IMR-90 (cell line): ENCODE measurements around the gene STK35. TPM values are rescaled to one million over a fixed set of nuclear protein-coding genes. Genes with fewer than 3 reads are reported as not detected.

ENCODE experiments used
- ATAC-seq: fragments of 200-7000 bp; cut with Tn5 transposase; 2 replicates; pipeline ENCODE4 v1.9.1; 2020; ENCODE audit warnings: low read depth, mild to moderate bottlenecking, moderate library complexity
- BruUV-seq: library from RNA; stranded (reverse); fragments of 400-500 nt; replicated peaks from 2 replicates; lab custom pipeline; 2021; lab: Mats Ljungman, UMichigan
- CTCF ChIA-PET: fragments of 300-600 bp; formaldehyde crosslinking; extraction: SDS; loops from one replicate; lab custom pipeline; 2021; ENCODE audit warnings: antibody characterized with exemption; lab: Yijun Ruan, JAX
- POLR2A ChIA-PET: fragments of 300-600 bp; sonication (Branson Sonifier 250); formaldehyde crosslinking; loops from one replicate; lab custom pipeline; 2022; ENCODE audit warnings: antibody characterized with exemption; ENCODE audit not compliant: unreplicated experiment; lab: Charles Lee
- DNase-seq: peaks from one replicate; pipeline ENCODE4 v3.0.0; 2013
- H2AFZ ChIP-seq: replicated peaks from 2 replicates; pipeline ENCODE3; 2013; ENCODE audit warnings: low read length, mild to moderate bottlenecking; ENCODE audit not compliant: poor library complexity
- H2AK5ac ChIP-seq: 2 replicates; pipeline ENCODE4 v1.6.1; 2013; ENCODE audit warnings: low read depth, low read length, inconsistent platforms
- H2AK9ac ChIP-seq: replicated peaks from 2 replicates; pipeline ENCODE3; 2013; ENCODE audit warnings: mild to moderate bottlenecking, low read depth, low read length, moderate library complexity; ENCODE audit not compliant: poor library complexity
- H2BK120ac ChIP-seq: 2 replicates; pipeline ENCODE4 v1.6.1; 2013; ENCODE audit warnings: low read depth, low read length, inconsistent platforms
- H2BK15ac ChIP-seq: 3 replicates; pipeline ENCODE4 v1.6.1; 2013; ENCODE audit warnings: low read depth, low read length, inconsistent platforms
- H2BK20ac ChIP-seq: 2 replicates; pipeline ENCODE4 v1.6.1; 2013; ENCODE audit warnings: low read depth, mild to moderate bottlenecking, inconsistent platforms, low read length, moderate library complexity
- H2BK5ac ChIP-seq: 2 replicates; pipeline ENCODE4 v1.6.1; 2013; ENCODE audit warnings: mild to moderate bottlenecking, low read depth, low read length, inconsistent platforms; ENCODE audit not compliant: poor library complexity, severe bottlenecking
- H3K14ac ChIP-seq: replicated peaks from 2 replicates; pipeline ENCODE4 v1.6.1; 2013; ENCODE audit warnings: low read depth, low read length, inconsistent platforms
- H3K18ac ChIP-seq: 2 replicates; pipeline ENCODE4 v1.6.1; 2013; ENCODE audit warnings: low read depth, low read length, control low read depth
- H3K23ac ChIP-seq: 2 replicates; pipeline ENCODE4 v1.6.1; 2013; ENCODE audit warnings: low read depth, low read length, inconsistent platforms
- H3K27ac ChIP-seq: 2 replicates; pipeline ENCODE4 v1.5.1; 2013; ENCODE audit warnings: mild to moderate bottlenecking, control low read depth, low read length; ENCODE audit not compliant: insufficient read depth
- H3K27me3 ChIP-seq: 2 replicates; pipeline ENCODE4 v1.6.1; 2013; ENCODE audit warnings: low read length; ENCODE audit not compliant: control insufficient read depth, insufficient read depth
- H3K36me3 ChIP-seq: 2 replicates; pipeline ENCODE4 v1.6.1; 2013; ENCODE audit warnings: low read length, mixed read lengths; ENCODE audit not compliant: control insufficient read depth, insufficient read depth
- H3K4ac ChIP-seq: 2 replicates; pipeline ENCODE4 v1.6.1; 2013; ENCODE audit warnings: low read depth, low read length, inconsistent platforms
- H3K4me1 ChIP-seq: 2 replicates; pipeline ENCODE4 v1.6.1; 2013; ENCODE audit warnings: low read length, mixed read lengths; ENCODE audit not compliant: control insufficient read depth, insufficient read depth
- H3K4me2 ChIP-seq: 2 replicates; pipeline ENCODE4 v1.6.1; 2013; ENCODE audit warnings: low read depth, mild to moderate bottlenecking, control low read depth, low read length, moderate library complexity
- H3K4me3 ChIP-seq: 2 replicates; pipeline ENCODE4 v1.5.1; 2013; ENCODE audit warnings: low read depth, mild to moderate bottlenecking, control low read depth, low read length, moderate library complexity; ENCODE audit not compliant: insufficient read depth
- H3K56ac ChIP-seq: 2 replicates; pipeline ENCODE4 v1.6.1; 2013; ENCODE audit warnings: low read length, inconsistent platforms; ENCODE audit not compliant: insufficient read depth; ENCODE audit errors: extremely low read depth
- H3K79me1 ChIP-seq, 2 experiments: 2 replicates each; pipeline ENCODE4 v1.6.1; 2013; ENCODE audit warnings: low read length in 2 of 2, inconsistent platforms in 1 of 2, low read depth in 1 of 2
- H3K9ac ChIP-seq: 2 replicates; pipeline ENCODE4 v1.6.1; 2013; ENCODE audit warnings: low read depth, low read length, control low read depth
- H3K9me1 ChIP-seq: 2 replicates; pipeline ENCODE4 v1.6.1; 2013; ENCODE audit warnings: low read length, inconsistent platforms; ENCODE audit not compliant: insufficient read depth
- H3K9me3 ChIP-seq: 2 replicates; pipeline ENCODE4 v1.6.1; 2013; ENCODE audit warnings: low read length; ENCODE audit not compliant: control insufficient read depth, insufficient read depth
- H4K20me1 ChIP-seq: 2 replicates; pipeline ENCODE4 v1.6.1; 2013; ENCODE audit warnings: low read length, inconsistent platforms; ENCODE audit not compliant: insufficient read depth
- H4K5ac ChIP-seq: 2 replicates; pipeline ENCODE4 v1.6.1; 2013; ENCODE audit warnings: mild to moderate bottlenecking, low read depth, low read length, control low read depth
- H4K8ac ChIP-seq, 2 experiments: 2 replicates each; pipeline ENCODE4 v1.6.1; 2013; ENCODE audit warnings: low read depth in 2 of 2, low read length in 2 of 2, control low read depth in 1 of 2, inconsistent platforms in 1 of 2
- H4K91ac ChIP-seq: 2 replicates; pipeline ENCODE4 v1.6.1; 2013; ENCODE audit warnings: low read depth, low read length, inconsistent platforms; ENCODE audit not compliant: insufficient read depth
- BHLHE40 ChIP-seq: fragments of 150-350 bp; IDR thresholded peaks from 2 replicates; pipeline ENCODE4 v1.6.1; 2016; ENCODE audit warnings: mild to moderate bottlenecking, low read depth, low read length
- CEBPB ChIP-seq: IDR thresholded peaks from 2 replicates; pipeline ENCODE4 v1.6.1; 2012; ENCODE audit warnings: low read depth, low read length, improper control_type of control experiment
- CHD1 ChIP-seq: IDR thresholded peaks from 2 replicates; pipeline ENCODE4 v1.6.1; 2012; ENCODE audit warnings: low read depth, low read length, improper control_type of control experiment
- CTCF ChIP-seq: conservative IDR thresholded peaks from 2 replicates; pipeline ENCODE4 v1.5.1; 2012; ENCODE audit warnings: mild to moderate bottlenecking, low read depth, low read length, improper control_type of control experiment
- ELK1 ChIP-seq: fragments of 150-350 bp; IDR thresholded peaks from 2 replicates; pipeline ENCODE4 v1.6.1; 2016; ENCODE audit warnings: low read depth, mild to moderate bottlenecking, low read length, moderate library complexity, borderline replicate concordance
- FOS ChIP-seq: fragments of 150-350 bp; IDR thresholded peaks from 2 replicates; pipeline ENCODE4 v1.6.1; 2016; ENCODE audit warnings: low read depth, low read length
- MAFK ChIP-seq: IDR thresholded peaks from 2 replicates; pipeline ENCODE4 v1.6.1; 2012; ENCODE audit warnings: low read depth, low read length, improper control_type of control experiment
- MAZ ChIP-seq: IDR thresholded peaks from 2 replicates; pipeline ENCODE4 v1.6.1; 2012; ENCODE audit warnings: low read depth, mild to moderate bottlenecking, low read length, improper control_type of control experiment, moderate library complexity, borderline replicate concordance
- MXI1 ChIP-seq: IDR thresholded peaks from 2 replicates; pipeline ENCODE4 v1.6.1; 2012; ENCODE audit warnings: low read depth, mild to moderate bottlenecking, low read length, moderate library complexity, borderline replicate concordance
- NFE2L2 ChIP-seq: fragments of 150-350 bp; IDR thresholded peaks from 2 replicates; pipeline ENCODE4 v1.6.1; 2016; ENCODE audit warnings: low read depth, mild to moderate bottlenecking, low read length
- POLR2A ChIP-seq: IDR thresholded peaks from 2 replicates; pipeline ENCODE4 v1.6.1; 2012; ENCODE audit warnings: mild to moderate bottlenecking, low read depth, low read length
- RAD21 ChIP-seq: IDR thresholded peaks from 2 replicates; pipeline ENCODE4 v1.6.1; 2012; ENCODE audit warnings: low read length, improper control_type of control experiment
- RCOR1 ChIP-seq: IDR thresholded peaks from 2 replicates; pipeline ENCODE4 v1.6.1; 2012; ENCODE audit warnings: mild to moderate bottlenecking, low read length, improper control_type of control experiment; ENCODE audit not compliant: insufficient replicate concordance
- RFX5 ChIP-seq: IDR thresholded peaks from 2 replicates; pipeline ENCODE4 v1.8.0; 2012; ENCODE audit warnings: low read depth, mild to moderate bottlenecking, low read length, moderate library complexity
- SMC3 ChIP-seq: fragments of 150-350 bp; IDR thresholded peaks from 2 replicates; pipeline ENCODE4 v1.6.1; 2016; ENCODE audit warnings: low read depth, mild to moderate bottlenecking, antibody characterized with exemption, low read length, moderate library complexity
- USF2 ChIP-seq: fragments of 150-350 bp; IDR thresholded peaks from 2 replicates; pipeline ENCODE4 v1.6.1; 2017; ENCODE audit warnings: mild to moderate bottlenecking, antibody characterized with exemption, low read length, low read depth
- WGBS, 2 experiments: methylation state at CpG; one replicate each; pipeline versions ENCODE4 v1.1.5 to v1.1.7; 2013; ENCODE audit warnings: missing lambda C conversion rate in 2 of 2; ENCODE audit not compliant: insufficient read length in 1 of 2; ENCODE audit errors: extremely low coverage in 2 of 2; 5-methylcytosine and 5-hydroxymethylcytosine counted together
- dilution Hi-C: fragments of 300-500 bp; cut with HindIII; formaldehyde crosslinking; loops from one replicate; pipeline ENCODE4 v1.14.3; 2018; ENCODE audit warnings: low sequenced_read_pairs; ENCODE audit not compliant: unreplicated experiment
- in situ Hi-C: fragments of 300-500 bp; cut with MboI; formaldehyde crosslinking; loops from 3 replicates; pipeline ENCODE4 v1.14.3; 2019; ENCODE audit warnings: low sequenced_read_pairs, inconsistent platforms, mixed read lengths
- intact Hi-C: fragments of 100-400 bp; cut with micrococcal nuclease; formaldehyde crosslinking; loops from 2 replicates; pipeline ENCODE4 v1.10.0; 2022
- polyA plus RNA-seq, 3 experiments: library from polyadenylated mRNA; depleted of rRNA; stranded (reverse); fragments of >200 nt; gene quantifications; 2 replicates each; pipeline ENCODE4 v1.2.3, GENCODE V29; 2012; ENCODE audit warnings: low replicate concordance in 1 of 3
- total RNA-seq: library from RNA; depleted of rRNA; stranded (reverse); fragments of >200 nt; gene quantifications from 2 replicates; pipeline ENCODE4 v1.2.3, GENCODE V29; 2012

Gene STK35
- total and polyA plus RNA-seq, 2 of the 4 experiments (the other 2 are of a cell fraction) = 11.1 to 12.0 TPM

- H3K18ac ChIP-seq = no peak overlapping the region
- H2BK5ac ChIP-seq = no peak overlapping the region
- H2AK5ac ChIP-seq = no peak overlapping the region
- ChIA-PET CTCF (no interaction called here), POLR2A (no interaction called here)
- H2BK20ac ChIP-seq = no peak overlapping the region
- intact Hi-C loops (no loop called here), in situ Hi-C loops (no loop called here), dilution Hi-C loops (no loop called here)
- no TSS peak for BruUV-seq
- H3K9ac ChIP-seq = no peak overlapping the region
- no peak overlapping the region for H2AK9ac ChIP-seq
- WGBS, 2 experiments = 73% methylated on average over 2 of the region's 7 CpGs; no CpG with 5 or more reads in 1 of the 2 experiments
- H2BK15ac ChIP-seq = no peak overlapping the region
- H3K9me3 ChIP-seq = no peaks in the 10 kb centered on the region
- no peak for TF ChIP-seq SMC3
- TF ChIP-seq ELK1 = no peak
- no peak for TF ChIP-seq NFE2L2
- TF ChIP-seq MAFK = no peak
- TF ChIP-seq RFX5 = no peak
- TF ChIP-seq USF2 = no peak
- no peak for TF ChIP-seq CEBPB
- no peak for TF ChIP-seq FOS
- TF ChIP-seq RCOR1 = no peak
- TF ChIP-seq RAD21 = no peak
- no peak for TF ChIP-seq POLR2A
- no peak for TF ChIP-seq BHLHE40
- no peak for TF ChIP-seq CHD1
- no peak for TF ChIP-seq MXI1
- no peak for TF ChIP-seq CTCF
- no peak for TF ChIP-seq MAZ
- no peak overlapping the region for H3K56ac ChIP-seq
- H2BK120ac ChIP-seq = no peak overlapping the region
- no peak overlapping the region for H3K4me2 ChIP-seq
- H3K4ac ChIP-seq = no peak overlapping the region
- H3K4me3 ChIP-seq = no peak overlapping the region
- H3K27ac ChIP-seq = no peak overlapping the region
- peaks cover 22% of the 10 kb centered on the region for H3K27me3 ChIP-seq
- ATAC-seq (no peak), DNase-seq (no peak)
- H4K5ac ChIP-seq = no peak overlapping the region
- H2AFZ ChIP-seq = no peak overlapping the region
- no peaks in the 10 kb centered on the region for H3K4me1 ChIP-seq
- no peaks in the 10 kb centered on the region for H3K79me1 ChIP-seq
- no peak overlapping the region for H3K23ac ChIP-seq
- no peaks in the 10 kb centered on the region for H4K20me1 ChIP-seq
- H3K9me1 ChIP-seq = no peaks in the 10 kb centered on the region
- H4K91ac ChIP-seq = no peak overlapping the region
- H4K8ac ChIP-seq = no peak overlapping the region
- H3K36me3 ChIP-seq = no peaks in the 10 kb centered on the region
- no peak overlapping the region for H3K14ac ChIP-seq
These were observed 62.8 kb downstream of the STK35 start for GRCh38 chr20:2164421-2164820.
